ENCODE results near the gene ATP5MC2.
A peak's percentile ranks its signal among the peaks of the same experiment; 100 is the strongest.

The ATP5MC2 gene

DNA sequence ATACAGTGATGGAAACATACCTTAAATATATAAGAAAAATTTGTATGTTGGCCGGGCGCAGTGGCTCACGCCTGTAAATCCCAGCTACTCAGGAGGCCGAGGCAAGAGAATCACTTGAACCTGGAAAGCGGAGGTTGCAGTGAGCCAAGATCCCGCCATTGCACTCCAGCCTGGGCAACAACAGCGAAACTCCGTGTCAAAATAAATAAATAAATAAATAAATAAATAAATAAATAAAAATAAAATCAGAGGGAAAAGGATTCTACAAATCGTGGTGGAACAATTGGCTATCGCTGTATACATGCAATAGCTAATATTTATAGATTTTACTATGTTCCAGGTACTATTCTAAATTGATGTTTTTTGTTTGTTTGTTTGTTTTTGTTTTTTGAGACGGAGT lies 48.0 kb downstream of the ATP5MC2 start:
- no peak for DNase-seq
- no peaks in the 10 kb centered on the region for H3K36me3 ChIP-seq (replicated peaks)
- no peaks in the 10 kb centered on the region for H3K27me3 ChIP-seq (replicated peaks)
- TF ChIP-seq CTCF (IDR thresholded peaks at IDR 0.05; ENCODE audit: low read depth, low read length, missing control alignments): no peak
- no peak overlapping the region for H3K27ac ChIP-seq
- H3K4me3 ChIP-seq (ENCODE audit: low read depth, low read length): no peak overlapping the region
- in situ Hi-C loops (cut with HindIII; ENCODE audit: low pct_ligation_motif_present, low sequenced_read_pairs): no loop called here

GRCh38 chr12:53626702-53627169 lies 49.1 kb downstream of the ATP5MC2 start:
- H3K27me3 ChIP-seq (replicated peaks): no peaks in the 10 kb centered on the region
- TF ChIP-seq CTCF (IDR thresholded peaks at IDR 0.05; ENCODE audit: low read depth, low read length, missing control alignments): no peak
- in situ Hi-C loops (cut with HindIII; ENCODE audit: low pct_ligation_motif_present, low sequenced_read_pairs): no loop called here
- H3K27ac ChIP-seq: no peak overlapping the region
- peak overlapping the region; percentile 83 for H3K4me3 ChIP-seq (ENCODE audit: low read depth, low read length)
- DNase-seq: no peak
- no peaks in the 10 kb centered on the region for H3K36me3 ChIP-seq (replicated peaks)

DNA sequence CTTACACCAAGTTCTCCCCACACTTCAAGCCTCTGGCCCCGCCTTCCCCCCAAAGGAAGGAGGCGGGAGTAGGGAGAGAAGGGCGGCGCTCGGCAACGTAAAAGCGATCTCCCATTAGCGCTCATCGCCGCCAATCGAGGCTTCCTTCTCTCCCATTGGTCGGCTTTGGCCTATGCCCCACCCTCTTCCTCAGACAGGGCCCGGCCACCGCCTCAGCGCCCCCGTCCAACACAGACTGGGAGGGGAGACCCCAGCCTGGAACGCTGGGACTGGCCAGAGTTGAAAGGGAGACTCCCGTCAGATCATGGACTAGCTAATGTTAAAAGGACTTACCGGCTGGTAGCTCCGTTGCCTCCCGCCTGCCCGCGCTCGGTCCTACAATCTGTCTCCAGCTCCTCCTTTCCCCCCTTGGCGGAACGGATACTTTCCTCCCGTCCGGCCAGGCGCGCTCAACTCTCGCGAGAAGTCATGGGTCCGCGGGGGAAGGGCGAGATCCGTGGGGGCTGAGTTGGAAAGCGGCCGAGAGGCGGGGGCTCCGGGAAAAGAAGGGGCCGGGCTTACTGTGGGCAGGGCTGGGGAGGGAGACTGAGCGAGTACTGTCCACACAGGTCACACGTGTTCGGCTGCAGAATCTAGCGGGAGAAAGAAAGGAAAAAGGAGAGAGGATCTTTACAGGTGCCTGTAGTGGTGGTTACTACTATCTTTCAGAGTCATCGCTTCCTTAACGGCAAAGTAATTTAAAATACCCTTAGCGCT lies 49.8 kb downstream of the ATP5MC2 start, which contains the start of gene ATF7:
ATF7 (minus strand) TSS at position 437 of the 756 bp plus-strand sequence. CDS start 25,382 bp downstream, outside the sequence.
- H3K27me3 ChIP-seq (replicated peaks): no peaks in the 10 kb centered on the region
- TF ChIP-seq CTCF (IDR thresholded peaks at IDR 0.05; ENCODE audit: low read depth, low read length, missing control alignments): no peak
- peak; percentile 96 for DNase-seq
- peak within 1 kb of the TSS; percentile 95 for H3K27ac ChIP-seq
- peak within 1 kb of the TSS; percentile 83 for H3K4me3 ChIP-seq (ENCODE audit: low read depth, low read length)
- no peaks in the 10 kb centered on the region for H3K36me3 ChIP-seq (replicated peaks)
- in situ Hi-C loops (cut with HindIII; ENCODE audit: low pct_ligation_motif_present, low sequenced_read_pairs): no loop called here

GRCh38 chr12:53625373-53625945 lies 50.4 kb downstream of the ATP5MC2 start:
- DNase-seq: no peak
- Histone ChIP-seq H3K27me3 (replicated peaks) (no peaks in the 10 kb centered on the region), H3K27ac (peak overlapping the region; percentile 95), H3K4me3 (ENCODE audit: low read depth, low read length) (peak overlapping the region; percentile 83), H3K36me3 (replicated peaks) (no peaks in the 10 kb centered on the region)
- in situ Hi-C loops (cut with HindIII; ENCODE audit: low pct_ligation_motif_present, low sequenced_read_pairs): no loop called here
- TF ChIP-seq CTCF (IDR thresholded peaks at IDR 0.05; ENCODE audit: low read depth, low read length, missing control alignments): no peak

- H3K27me3 ChIP-seq (replicated peaks): no peaks in the 10 kb centered on the region
Observed at GRCh38 chr12:53624956-53625355, 50.9 kb downstream of the ATP5MC2 start.

More at GRCh38 chr12:53624956-53625355, 50.9 kb downstream of the ATP5MC2 start:
- in situ Hi-C loops (cut with HindIII; ENCODE audit: low pct_ligation_motif_present, low sequenced_read_pairs): no loop called here
- no peak overlapping the region for H3K27ac ChIP-seq
- H3K4me3 ChIP-seq (ENCODE audit: low read depth, low read length): peak overlapping the region; percentile 83
- no peaks in the 10 kb centered on the region for H3K36me3 ChIP-seq (replicated peaks)
- no peak for DNase-seq
- no peak for TF ChIP-seq CTCF (IDR thresholded peaks at IDR 0.05; ENCODE audit: low read depth, low read length, missing control alignments)
